RWPE2 (cell line): Measurements from ENCODE around the gene EIF2AK3.

Source experiments
- ATAC-seq: fragments of 200-7000 bp; cut with Tn5 transposase; 3 replicates; pipeline ENCODE4 v1.9.1; 2021; ENCODE audit warnings: low read depth
- DNase-seq: peaks from one replicate; pipeline ENCODE4 v3.0.0-alpha.2; 2020; ENCODE audit warnings: low spot score
- H3K27ac ChIP-seq: fragments of 450-650 bp; 2 replicates; pipeline ENCODE4 v1.5.1; 2017; ENCODE audit warnings: mild to moderate bottlenecking; ENCODE audit not compliant: poor library complexity, severe bottlenecking
- H3K27me3 ChIP-seq: fragments of 250-450 bp; sonication (Bioruptor Pico); 2 replicates; pipeline ENCODE4 v1.5.1; 2021; ENCODE audit warnings: mild to moderate bottlenecking, moderate library complexity; ENCODE audit not compliant: insufficient read depth, poor library complexity, severe bottlenecking
- H3K36me3 ChIP-seq: fragments of 250-450 bp; sonication (Bioruptor Pico); 2 replicates; pipeline ENCODE4 v1.5.1; 2020; ENCODE audit warnings: low read depth, mild to moderate bottlenecking, moderate library complexity
- H3K4me1 ChIP-seq: fragments of 250-450 bp; sonication (Bioruptor Pico); 2 replicates; pipeline ENCODE4 v1.5.1; 2021; ENCODE audit warnings: mild to moderate bottlenecking, moderate library complexity; ENCODE audit not compliant: insufficient read depth, poor library complexity, severe bottlenecking
- H3K4me3 ChIP-seq: fragments of 250-450 bp; sonication (Bioruptor Pico); 2 replicates; pipeline ENCODE4 v1.5.1; 2021; ENCODE audit warnings: mild to moderate bottlenecking, moderate library complexity; ENCODE audit not compliant: severe bottlenecking
- H3K9me3 ChIP-seq: fragments of 250-450 bp; sonication (Bioruptor Pico); 2 replicates; pipeline ENCODE4 v1.5.1; 2021; ENCODE audit warnings: mild to moderate bottlenecking, moderate library complexity; ENCODE audit not compliant: severe bottlenecking
- CTCF ChIP-seq: fragments of 450-650 bp; IDR thresholded peaks from one replicate; pipeline ENCODE4 v1.5.1; 2017; ENCODE audit warnings: mild to moderate bottlenecking, moderate library complexity; ENCODE audit not compliant: poor library complexity, severe bottlenecking

The EIF2AK3 gene

GRCh38 chr2:88582030-88582429 lies 45.2 kb downstream of the EIF2AK3 start:
- no peak overlapping the region for H3K4me3 ChIP-seq
- H3K27ac ChIP-seq: no peak overlapping the region
- peaks cover 67% of the 10 kb centered on the region for H3K36me3 ChIP-seq
- no peaks in the 10 kb centered on the region for H3K4me1 ChIP-seq
- no peaks in the 10 kb centered on the region for H3K9me3 ChIP-seq
- TF ChIP-seq CTCF: no peak
- DNase-seq (no peak), ATAC-seq (no peak)
- no peaks in the 10 kb centered on the region for H3K27me3 ChIP-seq

- Histone ChIP-seq H3K4me3 (no peak overlapping the region), H3K9me3 (no peaks in the 10 kb centered on the region), H3K27me3 (no peaks in the 10 kb centered on the region), H3K36me3 (peaks cover 71% of the 10 kb centered on the region), H3K27ac (no peak overlapping the region), H3K4me1 (no peaks in the 10 kb centered on the region)
- DNase-seq (no peak), ATAC-seq (no peak)
- TF ChIP-seq CTCF: no peak
Measured at GRCh38 chr2:88580088-88580487, 47.2 kb downstream of the EIF2AK3 start.

- Histone ChIP-seq H3K4me3 (no peak overlapping the region), H3K27ac (no peak overlapping the region), H3K36me3 (peaks cover 65% of the 10 kb centered on the region), H3K27me3 (no peaks in the 10 kb centered on the region), H3K4me1 (no peaks in the 10 kb centered on the region), H3K9me3 (no peaks in the 10 kb centered on the region)
- TF ChIP-seq CTCF: no peak
- ATAC-seq (no peak), DNase-seq (no peak)
Measured at GRCh38 chr2:88575630-88576029, 51.6 kb downstream of the EIF2AK3 start.

- H3K36me3 ChIP-seq: peaks cover 64% of the 10 kb centered on the region
- no peaks in the 10 kb centered on the region for H3K27me3 ChIP-seq
- TF ChIP-seq CTCF: no peak
Measured at GRCh38 chr2:88575051-88575450, 52.2 kb downstream of the EIF2AK3 start.

GRCh38 chr2:88574445-88574844 lies 52.8 kb downstream of the EIF2AK3 start:
- DNase-seq: no peak
- no peak for TF ChIP-seq CTCF
- ATAC-seq: no peak
- Histone ChIP-seq H3K27me3 (no peaks in the 10 kb centered on the region), H3K4me3 (no peak overlapping the region), H3K36me3 (peaks cover 67% of the 10 kb centered on the region), H3K27ac (no peak overlapping the region), H3K9me3 (no peaks in the 10 kb centered on the region), H3K4me1 (no peaks in the 10 kb centered on the region)

More at GRCh38 chr2:88575051-88575450, 52.2 kb downstream of the EIF2AK3 start:
- Histone ChIP-seq H3K9me3 (no peaks in the 10 kb centered on the region), H3K27ac (no peak overlapping the region), H3K4me3 (no peak overlapping the region), H3K4me1 (no peaks in the 10 kb centered on the region)
- DNase-seq (no peak), ATAC-seq (no peak)
